Neural progenitor cell (in vitro differentiated cells): ENCODE measurements around the gene EPN1. TPM values are rescaled to one million over a fixed set of nuclear protein-coding genes. Genes with fewer than 3 reads are reported as not detected.

ENCODE experiments used
- DNase-seq: peaks from one replicate; pipeline ENCODE4 v3.0.0-alpha.2; 2016; ENCODE audit warnings: low spot score
- H2AFZ ChIP-seq: fragments of 200-600 bp; sonication (generic); replicated peaks from 2 replicates; pipeline ENCODE4 v1.6.1; 2016; ENCODE audit warnings: antibody characterized with exemption
- H3F3A ChIP-seq: fragments of 200-600 bp; sonication (generic); 2 replicates; pipeline ENCODE4 v1.6.1; 2016; ENCODE audit warnings: antibody characterized with exemption, low read depth
- H3K27ac ChIP-seq: fragments of 200-600 bp; sonication (generic); 2 replicates; pipeline ENCODE4 v1.5.1; 2016; ENCODE audit warnings: mild to moderate bottlenecking
- H3K27me3 ChIP-seq: fragments of 200-600 bp; sonication (generic); 2 replicates; pipeline ENCODE4 v1.6.1; 2016; ENCODE audit warnings: mild to moderate bottlenecking, moderate library complexity
- H3K36me3 ChIP-seq: fragments of 200-600 bp; sonication (generic); 2 replicates; pipeline ENCODE4 v1.5.1; 2016
- H3K4me1 ChIP-seq: fragments of 200-600 bp; sonication (generic); 2 replicates; pipeline ENCODE4 v1.6.1; 2016; ENCODE audit warnings: mixed run types
- H3K4me2 ChIP-seq: fragments of 200-600 bp; sonication (generic); 2 replicates; pipeline ENCODE4 v1.6.1; 2016
- H3K4me3 ChIP-seq: fragments of 200-600 bp; sonication (generic); 2 replicates; pipeline ENCODE4 v1.5.1; 2016
- H3K79me2 ChIP-seq: fragments of 200-600 bp; sonication (generic); 2 replicates; pipeline ENCODE4 v1.6.1; 2016; ENCODE audit warnings: low read depth
- H3K9ac ChIP-seq: fragments of 200-600 bp; sonication (generic); 2 replicates; pipeline ENCODE4 v1.6.1; 2016
- H3K9me3 ChIP-seq: fragments of 200-600 bp; sonication (generic); 2 replicates; pipeline ENCODE4 v1.5.1; 2016; ENCODE audit warnings: low read depth
- H4K20me1 ChIP-seq: fragments of 200-600 bp; sonication (generic); 2 replicates; pipeline ENCODE4 v1.6.1; 2016; ENCODE audit warnings: low read depth
- H3K27ac Mint-ChIP-seq: 3 replicates; pipeline ENCODE4 v1.8.0; 2021; ENCODE audit warnings: mixed read lengths
- H3K27me3 Mint-ChIP-seq: 2 replicates; pipeline ENCODE4 v1.8.0; 2022; ENCODE audit warnings: low read depth, mild to moderate bottlenecking, inconsistent platforms, moderate library complexity, mixed read lengths; ENCODE audit not compliant: insufficient read depth
- H3K36me3 Mint-ChIP-seq: 3 replicates; pipeline ENCODE4 v1.8.0; 2021; ENCODE audit warnings: mixed read lengths
- H3K4me1 Mint-ChIP-seq: 3 replicates; pipeline ENCODE4 v1.8.0; 2021; ENCODE audit warnings: mixed read lengths
- H3K4me3 Mint-ChIP-seq: 3 replicates; pipeline ENCODE4 v1.8.0; 2021; ENCODE audit warnings: mild to moderate bottlenecking, moderate library complexity, mixed read lengths
- H3K9me3 Mint-ChIP-seq: 3 replicates; pipeline ENCODE4 v1.8.0; 2020; ENCODE audit warnings: mixed read lengths
- CTCF ChIP-seq: fragments of 200-600 bp; sonication (generic); IDR thresholded peaks from 2 replicates; pipeline ENCODE4 v1.5.1; 2017; ENCODE audit warnings: antibody characterized with exemption, mild to moderate bottlenecking
- EZH2 ChIP-seq: fragments of 200-600 bp; sonication (generic); IDR thresholded peaks from 2 replicates; pipeline ENCODE4 v1.6.1; 2017; ENCODE audit warnings: antibody characterized with exemption, mild to moderate bottlenecking, moderate library complexity
- EZH2phosphoT487 ChIP-seq: fragments of 200-600 bp; sonication (generic); IDR thresholded peaks from 2 replicates; pipeline ENCODE4 v1.6.1; 2017; ENCODE audit warnings: antibody characterized with exemption
- total RNA-seq: library from RNA; depleted of rRNA; stranded (reverse); fragments of >200 nt; gene quantifications from 2 replicates; pipeline ENCODE4 v1.2.3, GENCODE V29; 2015; ENCODE audit warnings: low replicate concordance

Gene EPN1
- total RNA-seq, 1 donor from 2014 or later, result 16.1 TPM

DNA sequence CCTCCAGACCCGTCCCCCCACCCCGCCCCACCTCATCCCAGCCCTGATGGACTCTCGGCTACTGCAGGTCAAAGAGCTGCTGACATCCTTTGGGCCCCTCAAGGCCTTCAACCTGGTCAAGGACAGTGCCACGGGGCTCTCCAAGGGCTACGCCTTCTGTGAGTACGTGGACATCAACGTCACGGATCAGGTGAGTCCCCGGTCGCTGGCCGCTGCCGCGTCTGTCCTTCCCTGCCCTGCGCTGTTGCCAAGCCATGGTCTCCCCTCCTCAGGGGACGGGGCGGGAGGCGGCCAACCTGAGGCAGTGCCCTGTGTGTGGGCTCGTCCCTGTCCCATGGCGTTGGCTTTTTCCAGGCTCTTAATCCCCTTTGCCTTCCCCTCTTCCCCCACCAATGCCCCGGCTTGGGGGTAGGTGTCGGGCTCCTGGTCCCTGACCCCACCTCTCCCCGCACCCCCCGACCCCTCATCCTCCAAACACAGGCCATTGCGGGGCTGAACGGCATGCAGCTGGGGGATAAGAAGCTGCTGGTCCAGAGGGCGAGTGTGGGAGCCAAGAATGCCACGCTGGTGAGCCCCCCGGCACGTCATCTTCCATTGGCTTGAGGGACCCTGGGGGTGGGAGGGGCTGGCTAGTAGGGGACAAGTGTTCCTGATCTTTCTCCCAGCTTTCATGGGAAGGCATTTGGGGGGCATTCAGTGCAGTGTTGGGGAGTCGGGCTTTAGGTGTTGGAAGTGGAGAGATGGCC, 6.2 kb upstream of the EPN1 start:
- Mint-ChIP-seq H3K4me3 (no peak overlapping the region), H3K27me3 (peaks cover 8% of the 10 kb centered on the region), H3K4me1 (peaks cover 18% of the 10 kb centered on the region), H3K9me3 (no peaks in the 10 kb centered on the region), H3K27ac (no peak overlapping the region), H3K36me3 (peaks cover 19% of the 10 kb centered on the region)
- DNase-seq, result no peak
- Histone ChIP-seq H3K27me3 (no peaks in the 10 kb centered on the region), H3K79me2 (peaks cover 91% of the 10 kb centered on the region), H3K4me1 (peaks cover 8% of the 10 kb centered on the region), H3K36me3 (no peaks in the 10 kb centered on the region), H3F3A (peaks cover 37% of the 10 kb centered on the region), H3K9me3 (no peaks in the 10 kb centered on the region), H2AFZ (no peak overlapping the region), H4K20me1 (peaks cover 94% of the 10 kb centered on the region), H3K4me3 (no peak overlapping the region), H3K27ac (no peak overlapping the region), H3K9ac (no peak overlapping the region), H3K4me2 (no peak overlapping the region)
- no peak for TF ChIP-seq CTCF
- no peak for TF ChIP-seq EZH2phosphoT487
- no peak for TF ChIP-seq EZH2

GRCh38 chr19:55669418-55670279, 5.4 kb upstream of the EPN1 start:
- no peak for TF ChIP-seq EZH2
- no peak for TF ChIP-seq EZH2phosphoT487
- TF ChIP-seq CTCF, result no peak
- Histone ChIP-seq H3K4me3 (no peak overlapping the region), H2AFZ (no peak overlapping the region), H3K27ac (no peak overlapping the region), H3F3A (peaks cover 46% of the 10 kb centered on the region), H3K79me2 (peaks cover 84% of the 10 kb centered on the region), H3K4me2 (no peak overlapping the region), H3K27me3 (no peaks in the 10 kb centered on the region), H3K9me3 (no peaks in the 10 kb centered on the region), H3K36me3 (no peaks in the 10 kb centered on the region), H3K9ac (no peak overlapping the region), H3K4me1 (peaks cover 9% of the 10 kb centered on the region), H4K20me1 (peaks cover 87% of the 10 kb centered on the region)
- Mint-ChIP-seq H3K4me1 (peaks cover 23% of the 10 kb centered on the region), H3K36me3 (peaks cover 16% of the 10 kb centered on the region), H3K27ac (no peak overlapping the region), H3K27me3 (peaks cover 8% of the 10 kb centered on the region), H3K9me3 (no peaks in the 10 kb centered on the region), H3K4me3 (peak overlapping the region; percentile 18)
- DNase-seq, result no peak

DNA sequence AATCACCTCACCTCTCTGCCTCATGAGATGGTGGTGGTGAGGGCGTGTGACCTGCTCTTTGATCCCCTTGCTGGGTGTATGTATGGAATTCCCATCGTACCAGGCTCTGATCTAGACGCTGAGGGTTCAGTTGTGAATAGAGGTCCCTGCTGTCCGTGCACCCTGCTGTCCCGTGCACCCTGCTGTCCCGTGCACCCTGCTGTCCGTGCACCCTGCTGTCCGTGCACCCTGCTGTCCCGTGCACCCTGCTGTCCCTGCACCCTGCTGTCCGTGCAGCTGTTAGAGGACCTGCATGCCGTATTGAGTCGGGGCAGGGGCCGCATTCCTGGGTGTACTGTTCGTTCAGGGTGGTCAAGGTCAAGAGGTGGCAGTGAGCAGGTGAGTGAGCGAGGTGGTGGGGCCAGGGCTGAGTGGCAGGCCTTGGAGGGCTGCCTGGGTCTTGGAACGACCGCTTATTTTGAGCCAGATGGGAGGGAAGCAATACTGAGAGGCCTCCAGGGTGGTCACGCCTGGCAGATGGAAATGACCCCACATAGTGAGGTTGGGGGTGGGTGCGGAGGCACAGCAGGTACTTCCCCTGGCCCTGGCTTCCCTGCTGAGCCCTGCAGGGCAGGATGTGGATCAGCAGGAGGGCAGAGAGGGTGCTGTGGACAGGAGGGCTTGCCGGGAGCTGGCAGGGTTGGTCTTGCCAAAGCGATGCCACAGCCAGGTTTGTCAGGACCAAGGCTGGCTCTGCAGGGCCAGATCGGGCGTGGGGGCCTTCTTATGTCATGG, 4.6 kb upstream of the EPN1 start:
- H3K4me3 ChIP-seq, result no peak overlapping the region
- H3K27ac ChIP-seq, result peak overlapping the region; percentile 20
- no peaks in the 10 kb centered on the region for H3K36me3 ChIP-seq
- H3K4me2 ChIP-seq, result no peak overlapping the region
- H3K4me3 Mint-ChIP-seq, result peak overlapping the region; percentile 67
- peaks cover 85% of the 10 kb centered on the region for H4K20me1 ChIP-seq
- H3K27me3 ChIP-seq, result no peaks in the 10 kb centered on the region
- peak; percentile 27 for DNase-seq
- H2AFZ ChIP-seq, result no peak overlapping the region
- no peaks in the 10 kb centered on the region for H3K9me3 ChIP-seq
- TF ChIP-seq CTCF, result no peak
- no peak for TF ChIP-seq EZH2
- TF ChIP-seq EZH2phosphoT487, result no peak
- peaks cover 81% of the 10 kb centered on the region for H3K79me2 ChIP-seq
- peaks cover 46% of the 10 kb centered on the region for H3F3A ChIP-seq
- H3K27ac Mint-ChIP-seq, result no peak overlapping the region
- H3K9ac ChIP-seq, result no peak overlapping the region
- H3K4me1 ChIP-seq, result peaks cover 9% of the 10 kb centered on the region
- no peaks in the 10 kb centered on the region for H3K9me3 Mint-ChIP-seq
- H3K36me3 Mint-ChIP-seq, result peaks cover 17% of the 10 kb centered on the region
- peaks cover 9% of the 10 kb centered on the region for H3K27me3 Mint-ChIP-seq
- H3K4me1 Mint-ChIP-seq, result peaks cover 24% of the 10 kb centered on the region
